ENCODE data around the gene HOXD12. TPM values are rescaled to one million over a fixed set of nuclear protein-coding genes. Genes with fewer than 3 reads are reported as not detected.

Gene HOXD12
- total RNA-seq, 2 donors from 2014 or later, result not detected

DNA sequence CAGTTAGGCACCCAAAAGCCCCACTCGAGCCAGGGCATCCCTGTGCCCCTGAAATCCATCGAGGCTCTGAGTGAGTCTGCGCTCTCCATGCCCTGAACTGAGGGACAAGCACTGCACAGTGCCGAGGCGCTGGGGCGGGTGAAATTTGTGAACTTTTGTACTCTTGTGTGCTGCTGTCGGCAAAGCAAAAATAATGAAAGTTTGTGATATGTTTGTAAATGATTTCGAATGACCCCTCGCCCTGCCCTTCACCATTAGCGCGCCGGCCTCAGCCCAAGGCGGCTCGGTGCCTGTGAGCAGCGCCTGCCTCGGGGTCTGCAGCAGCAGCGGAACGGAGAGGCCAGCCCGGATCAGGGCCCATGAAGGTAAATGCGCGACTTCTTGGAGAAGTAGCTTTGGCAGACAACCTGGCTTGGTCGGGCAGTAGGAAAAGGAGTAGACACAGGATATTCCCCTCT is 49.9 kb downstream of the HOXD12 start:
- ATAC-seq (ENCODE audit: insufficient number of reproducible peaks, low FRiP score, low read depth) (no peak), DNase-seq (ENCODE audit: low spot score) (no peak)
- Histone ChIP-seq H3K4me1 (ENCODE audit: control insufficient read depth in 1 of 2, low read depth in 2 of 2) (no peaks in the 10 kb centered on the region), H3K9me3 (no peaks in the 10 kb centered on the region), H3K4me3 (no peak overlapping the region), H3K36me3 (peaks cover 10% of the 10 kb centered on the region), H3K27me3 (replicated peaks; ENCODE audit: insufficient read depth) (no peaks in the 10 kb centered on the region), H3K27ac (no peak overlapping the region)
- no peak for TF ChIP-seq CTCF (IDR thresholded peaks at IDR 0.05)

DNA sequence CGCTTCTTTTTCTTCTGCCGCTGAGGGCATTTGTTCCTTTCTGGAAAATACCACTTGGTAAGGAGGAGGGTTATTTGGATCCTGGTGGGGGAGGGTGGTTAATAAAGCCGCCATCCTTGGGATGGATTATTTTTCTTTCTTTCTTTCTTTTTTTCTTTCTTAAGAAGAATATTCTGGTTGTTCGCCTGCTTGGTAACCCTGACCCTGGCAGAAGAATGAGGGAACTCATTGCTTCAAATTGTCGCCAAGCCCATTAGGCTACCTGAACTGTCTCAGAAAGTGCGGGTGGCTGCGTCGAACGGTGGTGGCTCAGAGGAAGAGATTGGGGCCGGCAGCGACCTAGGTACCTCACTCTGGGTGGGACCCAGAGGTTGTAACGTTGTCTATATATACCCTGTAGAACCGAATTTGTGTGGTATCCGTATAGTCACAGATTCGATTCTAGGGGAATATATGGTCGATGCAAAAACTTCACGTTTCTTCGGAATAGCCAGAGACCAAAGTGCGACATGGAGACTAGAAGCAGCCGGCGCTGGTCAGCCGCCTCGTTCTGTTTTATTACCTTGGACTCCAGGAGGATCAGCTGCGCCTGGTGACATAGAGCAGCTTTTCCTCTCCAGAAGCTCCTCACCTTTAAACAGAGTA is 50.5 kb downstream of the HOXD12 start:
- H3K4me1 ChIP-seq (ENCODE audit: control insufficient read depth in 1 of 2, low read depth in 2 of 2), result no peaks in the 10 kb centered on the region
- no peak for DNase-seq (ENCODE audit: low spot score)
- H3K27ac ChIP-seq, result no peak overlapping the region
- no peak overlapping the region for H3K4me3 ChIP-seq
- no peak for ATAC-seq (ENCODE audit: insufficient number of reproducible peaks, low FRiP score, low read depth)
- H3K27me3 ChIP-seq (replicated peaks; ENCODE audit: insufficient read depth), result no peaks in the 10 kb centered on the region
- no peaks in the 10 kb centered on the region for H3K9me3 ChIP-seq
- no peak for TF ChIP-seq CTCF (IDR thresholded peaks at IDR 0.05)
- peaks cover 14% of the 10 kb centered on the region for H3K36me3 ChIP-seq

GRCh38 chr2:176150584-176151441 is 51.2 kb downstream of the HOXD12 start:
- no peak for TF ChIP-seq CTCF (IDR thresholded peaks at IDR 0.05)
- no peak for DNase-seq (ENCODE audit: low spot score)
- Histone ChIP-seq H3K9me3 (no peaks in the 10 kb centered on the region), H3K27me3 (replicated peaks; ENCODE audit: insufficient read depth) (no peaks in the 10 kb centered on the region), H3K27ac (no peak overlapping the region), H3K36me3 (peaks cover 14% of the 10 kb centered on the region), H3K4me1 (ENCODE audit: control insufficient read depth in 1 of 2, low read depth in 2 of 2) (no peaks in the 10 kb centered on the region), H3K4me3 (no peak overlapping the region)
- no peak for ATAC-seq (ENCODE audit: insufficient number of reproducible peaks, low FRiP score, low read depth)

DNA sequence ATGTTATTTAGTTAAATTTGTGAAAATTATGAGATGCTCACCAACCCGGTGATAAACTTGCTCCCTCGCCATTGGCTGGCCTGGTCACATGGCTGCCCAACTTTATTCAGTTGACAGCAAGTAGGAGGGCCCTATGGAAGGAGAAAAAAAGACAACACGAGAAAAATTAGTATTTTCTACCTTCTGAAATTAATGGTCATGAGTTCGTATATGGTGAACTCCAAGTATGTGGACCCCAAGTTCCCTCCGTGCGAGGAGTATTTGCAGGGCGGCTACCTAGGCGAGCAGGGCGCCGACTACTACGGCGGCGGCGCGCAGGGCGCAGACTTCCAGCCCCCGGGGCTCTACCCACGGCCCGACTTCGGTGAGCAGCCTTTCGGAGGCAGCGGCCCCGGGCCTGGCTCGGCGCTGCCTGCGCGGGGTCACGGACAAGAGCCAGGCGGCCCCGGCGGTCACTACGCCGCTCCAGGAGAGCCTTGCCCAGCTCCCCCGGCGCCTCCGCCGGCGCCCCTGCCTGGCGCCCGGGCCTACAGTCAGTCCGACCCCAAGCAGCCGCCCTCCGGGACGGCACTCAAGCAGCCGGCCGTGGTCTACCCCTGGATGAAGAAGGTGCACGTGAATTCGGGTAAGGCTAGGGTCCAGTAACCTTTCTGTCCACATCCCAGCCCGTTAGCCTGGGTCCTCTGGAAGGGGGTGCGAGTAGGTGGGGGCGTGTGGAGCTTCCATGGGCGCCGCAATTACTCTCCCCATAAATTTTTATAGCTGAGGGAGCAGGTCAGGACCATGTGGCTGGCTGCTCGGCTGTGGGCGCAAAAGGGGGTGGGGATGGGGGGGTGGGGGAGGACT is 52.1 kb downstream of the HOXD12 start, which contains the start of gene HOXD4:
Gene HOXD4 (plus strand): TSS at position 109 of the 846 bp plus-strand sequence. CDS start 84 bp downstream, at position 193.
- no peaks in the 10 kb centered on the region for H3K27me3 ChIP-seq (replicated peaks; ENCODE audit: insufficient read depth)
- TF ChIP-seq CTCF (IDR thresholded peaks at IDR 0.05), result no peak
- peak within 1 kb of the TSS; percentile 47 for H3K4me3 ChIP-seq
- H3K27ac ChIP-seq, result no peak within 1 kb of the TSS
- no peaks in the 10 kb centered on the region for H3K4me1 ChIP-seq (ENCODE audit: control insufficient read depth in 1 of 2, low read depth in 2 of 2)
- ATAC-seq (ENCODE audit: insufficient number of reproducible peaks, low FRiP score, low read depth), result no peak
- no peak for DNase-seq (ENCODE audit: low spot score)
- peaks cover 14% of the 10 kb centered on the region for H3K36me3 ChIP-seq
- H3K9me3 ChIP-seq, result no peaks in the 10 kb centered on the region

Other genes with a start within 250 kb of the HOXD12 start
- gene LNPK, start 97.5 kb upstream of the HOXD12 start, total RNA-seq, result 10 to 100 TPM; 13.5 to 25.5 TPM
- not detected for gene EVX2, start 15.8 kb upstream of the HOXD12 start, total RNA-seq
- gene HOXD13, start 7.1 kb upstream of the HOXD12 start, total RNA-seq, result not detected
- gene HOXD11, start 7.5 kb downstream of the HOXD12 start, total RNA-seq, result not detected
- not detected for gene HOXD10, start 17.0 kb downstream of the HOXD12 start, total RNA-seq
- gene HOXD9, start 22.9 kb downstream of the HOXD12 start, total RNA-seq, result 1 to 10 TPM in 1 of 2 donors, not detected in 1; 1.4 TPM
- gene HOXD8, start 29.9 kb downstream of the HOXD12 start, total RNA-seq, result 10 to 100 TPM in 1 of 2 donors, 1 to 10 TPM in 1; 3.9 to 11.2 TPM
- gene HOXD4, start 51.8 kb downstream of the HOXD12 start, total RNA-seq, result 1 to 10 TPM; 4.8 to 9.3 TPM
- gene HOXD3, start 57.5 kb downstream of the HOXD12 start, total RNA-seq, result 1 to 10 TPM; 1.2 to 3.9 TPM
- under 1 TPM in 1 of 2 donors, not detected in 1; 0.71 TPM for gene HOXD1, start 88.9 kb downstream of the HOXD12 start, total RNA-seq
- 10 to 100 TPM; 14.1 to 14.2 TPM for gene MTX2, start 169.6 kb downstream of the HOXD12 start, total RNA-seq